Glutamatergic neuron (in vitro differentiated cells): Measurements from ENCODE around the gene CDS2. TPM values are rescaled to one million over a fixed set of nuclear protein-coding genes. Genes with fewer than 3 reads are reported as not detected.

Experiments
- DNase-seq: peaks from one replicate; pipeline ENCODE4 v3.0.0; 2022
- H3K27ac Mint-ChIP-seq: one replicate; pipeline ENCODE4 v1.8.0; 2020; ENCODE audit warnings: mild to moderate bottlenecking, mixed read lengths, inconsistent platforms; ENCODE audit not compliant: unreplicated experiment
- H3K27me3 Mint-ChIP-seq: one replicate; pipeline ENCODE4 v1.8.0; 2020; ENCODE audit warnings: mild to moderate bottlenecking, moderate library complexity, mixed read lengths, inconsistent platforms; ENCODE audit not compliant: unreplicated experiment
- H3K36me3 Mint-ChIP-seq: one replicate; pipeline ENCODE4 v1.8.0; 2020; ENCODE audit warnings: mild to moderate bottlenecking, mixed read lengths, inconsistent platforms; ENCODE audit not compliant: unreplicated experiment
- H3K4me1 Mint-ChIP-seq: one replicate; pipeline ENCODE4 v1.8.0; 2020; ENCODE audit warnings: mild to moderate bottlenecking, low read depth, mixed read lengths, inconsistent platforms; ENCODE audit not compliant: unreplicated experiment
- H3K4me3 Mint-ChIP-seq: one replicate; pipeline ENCODE4 v1.8.0; 2020; ENCODE audit warnings: mild to moderate bottlenecking, mixed read lengths, inconsistent platforms; ENCODE audit not compliant: unreplicated experiment
- H3K9me3 Mint-ChIP-seq: one replicate; pipeline ENCODE4 v1.8.0; 2020; ENCODE audit warnings: mild to moderate bottlenecking, moderate library complexity, mixed read lengths, inconsistent platforms; ENCODE audit not compliant: unreplicated experiment
- total RNA-seq: library from RNA; stranded (reverse); fragmentation: NEBNext Ultra II Directional; extraction: Animal tissue kit (Norgen Biotek cat#: 25700); gene quantifications from one replicate; pipeline ENCODE4 v1.2.1, GENCODE V29; 2021; ENCODE audit not compliant: unreplicated experiment
- TF ChIP-seq, protein P1 (sequence below): fragments of 200-600 bp; sonication (generic); IDR thresholded peaks from one replicate; pipeline ENCODE4 v1.5.0; 2021; ENCODE audit not compliant: partially characterized antibody, unreplicated experiment

Gene CDS2
- total RNA-seq, 1 donor from 2014 or later: 153 TPM

DNA sequence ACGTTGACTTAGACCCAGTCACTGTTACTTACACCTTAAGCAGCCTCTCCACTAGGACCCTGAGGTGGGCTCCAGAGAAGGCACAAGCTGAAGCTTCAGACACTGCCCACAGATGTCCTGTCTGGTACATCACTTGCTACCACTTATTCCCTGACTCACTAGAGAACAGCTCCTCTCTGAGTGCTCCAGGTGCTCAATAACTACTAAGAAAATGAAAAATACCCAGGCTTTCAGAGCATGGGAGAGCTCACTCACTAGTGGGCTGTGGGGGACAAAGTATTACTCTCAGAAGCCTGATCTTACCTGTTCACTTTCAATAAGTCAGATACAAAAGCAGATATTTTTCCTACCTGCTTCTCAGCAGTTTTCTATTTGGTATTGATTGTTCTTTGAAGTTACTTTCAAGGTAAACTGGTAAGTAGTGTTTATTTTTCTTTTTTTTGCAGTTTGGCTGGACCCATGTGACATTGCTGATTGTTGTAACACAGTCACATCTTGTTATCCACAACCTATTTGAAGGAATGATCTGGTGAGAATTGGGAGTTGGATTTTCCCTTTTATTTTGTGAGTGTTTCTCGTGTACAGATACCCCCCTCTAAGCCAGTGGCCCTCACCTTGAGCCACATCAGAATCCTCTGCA is 55.9 kb downstream of the CDS2 start:
- Mint-ChIP-seq H3K4me3 (no peak overlapping the region), H3K36me3 (no peaks in the 10 kb centered on the region), H3K27me3 (no peaks in the 10 kb centered on the region), H3K27ac (no peak overlapping the region), H3K4me1 (peaks cover 6% of the 10 kb centered on the region), H3K9me3 (peaks cover 2% of the 10 kb centered on the region)
- no peak for DNase-seq
- TF ChIP-seq, protein P1, sequence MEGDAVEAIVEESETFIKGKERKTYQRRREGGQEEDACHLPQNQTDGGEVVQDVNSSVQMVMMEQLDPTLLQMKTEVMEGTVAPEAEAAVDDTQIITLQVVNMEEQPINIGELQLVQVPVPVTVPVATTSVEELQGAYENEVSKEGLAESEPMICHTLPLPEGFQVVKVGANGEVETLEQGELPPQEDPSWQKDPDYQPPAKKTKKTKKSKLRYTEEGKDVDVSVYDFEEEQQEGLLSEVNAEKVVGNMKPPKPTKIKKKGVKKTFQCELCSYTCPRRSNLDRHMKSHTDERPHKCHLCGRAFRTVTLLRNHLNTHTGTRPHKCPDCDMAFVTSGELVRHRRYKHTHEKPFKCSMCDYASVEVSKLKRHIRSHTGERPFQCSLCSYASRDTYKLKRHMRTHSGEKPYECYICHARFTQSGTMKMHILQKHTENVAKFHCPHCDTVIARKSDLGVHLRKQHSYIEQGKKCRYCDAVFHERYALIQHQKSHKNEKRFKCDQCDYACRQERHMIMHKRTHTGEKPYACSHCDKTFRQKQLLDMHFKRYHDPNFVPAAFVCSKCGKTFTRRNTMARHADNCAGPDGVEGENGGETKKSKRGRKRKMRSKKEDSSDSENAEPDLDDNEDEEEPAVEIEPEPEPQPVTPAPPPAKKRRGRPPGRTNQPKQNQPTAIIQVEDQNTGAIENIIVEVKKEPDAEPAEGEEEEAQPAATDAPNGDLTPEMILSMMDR: no peak

GRCh38 chr20:5183731-5184474 is 57.1 kb downstream of the CDS2 start:
- Mint-ChIP-seq H3K27me3 (no peaks in the 10 kb centered on the region), H3K27ac (no peak overlapping the region), H3K9me3 (peaks cover 2% of the 10 kb centered on the region), H3K36me3 (no peaks in the 10 kb centered on the region), H3K4me1 (peaks cover 2% of the 10 kb centered on the region), H3K4me3 (no peak overlapping the region)
- DNase-seq: no peak
- TF ChIP-seq, protein P1: no peak

DNA sequence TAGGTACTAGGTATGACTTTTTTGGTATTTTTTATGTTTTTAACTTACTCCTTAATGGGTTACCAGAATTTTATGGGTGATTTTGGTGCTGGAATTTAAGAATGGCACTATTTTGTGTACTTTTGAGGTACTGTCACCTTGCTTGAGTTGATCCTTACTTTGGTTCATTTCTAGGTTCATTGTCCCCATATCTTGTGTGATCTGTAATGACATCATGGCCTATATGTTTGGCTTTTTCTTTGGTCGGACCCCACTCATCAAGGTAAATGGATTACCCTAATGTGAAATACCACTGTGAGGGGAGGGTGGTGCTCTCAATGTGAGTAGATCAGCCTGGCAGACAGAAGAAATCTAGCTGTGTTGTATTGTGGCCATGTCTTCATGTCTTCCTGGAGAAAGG is 57.9 kb downstream of the CDS2 start:
- Mint-ChIP-seq H3K27me3 (no peaks in the 10 kb centered on the region), H3K36me3 (no peaks in the 10 kb centered on the region), H3K4me1 (peaks cover 2% of the 10 kb centered on the region), H3K9me3 (peaks cover 2% of the 10 kb centered on the region), H3K27ac (no peak overlapping the region), H3K4me3 (no peak overlapping the region)
- DNase-seq: no peak
- TF ChIP-seq, protein P1: no peak

GRCh38 chr20:5187122-5187521 is 60.3 kb downstream of the CDS2 start:
- TF ChIP-seq, protein P1: no peak
- Mint-ChIP-seq H3K36me3 (no peaks in the 10 kb centered on the region), H3K4me3 (no peak overlapping the region), H3K27me3 (no peaks in the 10 kb centered on the region), H3K9me3 (peaks cover 2% of the 10 kb centered on the region), H3K4me1 (peaks cover 8% of the 10 kb centered on the region), H3K27ac (no peak overlapping the region)
- no peak for DNase-seq

DNA sequence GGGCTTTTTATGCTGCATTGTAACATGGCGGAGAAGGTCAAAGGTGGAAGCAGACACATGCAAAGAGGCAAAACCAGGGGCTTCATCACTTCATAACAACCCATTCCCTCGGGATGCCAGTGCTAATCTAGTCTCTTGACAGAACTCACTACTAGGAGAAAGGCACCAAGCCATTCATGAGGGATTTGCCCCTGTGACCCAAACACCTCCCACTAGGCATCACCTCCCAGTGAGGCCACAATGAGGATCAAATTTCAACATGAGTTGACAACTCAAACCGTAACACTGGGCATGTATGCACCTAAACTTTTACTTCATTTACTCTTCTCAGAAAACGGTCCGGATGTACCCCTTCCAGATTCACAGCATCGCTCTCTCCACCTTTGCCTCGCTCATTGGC is 61.9 kb downstream of the CDS2 start:
- peak overlapping the region; percentile 49 for H3K27ac Mint-ChIP-seq
- TF ChIP-seq, protein P1: no peak
- DNase-seq: no peak
- no peaks in the 10 kb centered on the region for H3K36me3 Mint-ChIP-seq
- H3K4me3 Mint-ChIP-seq: no peak overlapping the region
- peaks cover 8% of the 10 kb centered on the region for H3K4me1 Mint-ChIP-seq
- no peaks in the 10 kb centered on the region for H3K27me3 Mint-ChIP-seq
- peaks cover 2% of the 10 kb centered on the region for H3K9me3 Mint-ChIP-seq
